HS-5 (cell line): ENCODE data around the gene ARHGAP26.
"Not testable (repeated sequence)": the region's sequence is repeated elsewhere in the genome, so short reads cannot be mapped to it uniquely, and the experiment has no call there.

Source experiments
- DNase-seq: peaks from one replicate; pipeline ENCODE4 v3.0.0-alpha.2; 2012; ENCODE audit warnings: low read depth

Gene ARHGAP26

DNA sequence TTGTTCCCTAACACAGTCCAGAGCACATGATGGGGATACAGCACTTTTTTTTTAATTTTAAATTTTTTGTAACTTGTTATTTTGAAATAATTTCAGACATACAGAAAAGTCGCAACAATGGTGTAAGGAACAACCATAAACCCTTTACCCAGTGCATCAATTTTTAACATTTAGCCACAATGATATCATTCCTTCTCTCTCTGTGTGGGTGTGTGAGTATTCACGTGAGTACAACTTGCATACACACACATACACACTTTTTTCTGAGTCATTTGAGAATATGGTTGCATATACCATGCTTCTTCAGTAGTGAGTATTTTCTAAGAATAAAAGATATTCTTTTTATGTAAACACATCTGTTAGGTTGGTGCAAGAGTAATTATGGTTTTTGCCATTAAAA, 135.2 kb downstream of the ARHGAP26 start:
- DNase-seq: no peak

DNA sequence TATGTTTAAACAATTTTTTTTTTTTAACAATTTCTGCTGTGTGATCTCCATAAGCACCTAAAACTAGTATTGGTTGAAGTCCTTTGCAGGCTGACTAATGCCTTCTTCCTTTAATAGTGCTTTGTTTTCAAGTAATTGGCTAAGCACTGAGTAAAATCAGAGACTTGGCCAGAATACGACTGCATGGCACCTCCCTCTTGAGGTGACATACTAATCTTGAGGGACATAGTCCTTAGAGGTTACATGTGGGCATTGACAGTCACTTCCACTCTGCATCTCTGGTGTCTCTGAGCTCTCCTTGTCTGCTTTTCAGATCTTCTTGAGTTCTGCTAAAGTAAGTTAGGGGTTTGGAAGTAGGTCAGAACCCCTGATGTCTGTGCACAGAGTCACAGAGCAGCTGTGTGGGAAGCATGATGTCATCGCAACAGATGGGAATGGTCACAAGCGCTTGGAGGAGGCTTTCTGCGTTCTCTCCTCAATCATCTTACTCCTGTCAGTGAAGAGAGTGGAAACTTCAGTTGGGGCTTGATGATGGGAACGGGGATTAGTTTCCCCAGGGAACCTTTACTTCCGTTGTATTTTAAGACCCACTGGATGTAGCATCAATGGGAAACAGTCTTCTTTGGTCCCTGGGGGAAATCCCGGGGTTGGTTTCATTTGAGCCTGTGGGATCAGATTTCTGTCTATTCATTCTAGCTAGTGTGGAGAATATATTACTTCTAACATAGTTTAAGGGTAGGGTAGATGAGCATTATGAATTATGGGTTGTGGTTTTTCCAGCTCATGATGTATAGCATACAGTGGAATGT, 136.9 kb downstream of the ARHGAP26 start:
- DNase-seq: no peak

DNA sequence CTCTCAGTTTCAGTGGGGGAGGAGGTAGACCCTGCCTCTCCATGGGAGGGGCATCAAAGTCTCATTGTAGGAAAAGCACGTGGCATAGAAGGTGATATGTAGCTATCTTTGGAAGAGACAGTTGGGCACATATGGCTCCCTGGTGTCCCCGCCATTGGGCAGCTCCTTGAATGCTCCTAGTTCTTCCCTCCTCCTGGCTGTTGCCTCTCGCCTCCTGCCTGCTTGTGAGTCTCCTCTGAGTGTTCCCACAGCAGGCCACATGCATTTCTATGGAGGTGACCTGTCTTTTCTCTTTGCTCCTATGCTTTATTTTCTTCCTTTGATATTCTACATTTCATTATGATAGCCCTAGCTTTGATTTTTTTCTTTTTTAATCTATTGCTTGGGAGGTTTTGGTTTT, 138.5 kb downstream of the ARHGAP26 start:
- DNase-seq: no peak

DNA sequence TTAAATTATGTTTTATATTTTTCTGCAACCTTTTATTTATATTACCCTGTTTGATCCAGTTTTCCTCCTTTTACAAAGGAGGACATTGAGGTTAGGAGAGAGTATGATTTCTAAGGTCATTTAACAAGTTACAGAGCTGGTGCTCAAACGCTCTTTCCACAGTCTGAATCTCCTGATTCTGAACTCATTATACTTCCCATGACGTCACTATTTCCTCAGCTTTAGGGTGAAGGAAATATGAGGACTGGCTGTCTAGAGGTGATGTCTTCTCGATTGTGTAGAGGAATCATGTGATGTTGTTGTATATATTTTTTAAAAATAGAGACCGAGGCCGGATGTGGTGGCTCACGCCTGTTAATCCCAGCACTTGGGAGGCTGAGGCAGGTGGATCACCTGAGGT, 140.0 kb downstream of the ARHGAP26 start:
- no peak for DNase-seq

DNA sequence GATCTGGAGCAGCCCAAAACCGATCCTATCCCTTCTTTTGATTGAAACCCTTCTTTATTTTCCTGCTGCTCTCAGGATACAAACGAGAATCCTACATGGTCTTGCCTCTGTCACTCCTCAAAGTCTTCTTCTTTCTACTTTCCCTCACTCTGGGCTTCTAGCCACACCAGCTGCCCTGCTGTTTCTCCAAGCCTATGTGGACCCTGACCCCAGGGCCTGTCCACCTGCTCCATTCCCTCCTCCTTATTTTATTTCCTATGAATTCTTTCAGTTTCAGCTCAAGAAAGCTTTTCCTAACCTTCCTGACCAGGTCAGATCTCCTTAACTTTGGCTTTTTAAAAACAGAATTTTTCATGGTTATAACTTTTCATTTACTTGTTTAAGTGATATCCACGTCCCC, 141.0 kb downstream of the ARHGAP26 start:
- DNase-seq: no peak

DNA sequence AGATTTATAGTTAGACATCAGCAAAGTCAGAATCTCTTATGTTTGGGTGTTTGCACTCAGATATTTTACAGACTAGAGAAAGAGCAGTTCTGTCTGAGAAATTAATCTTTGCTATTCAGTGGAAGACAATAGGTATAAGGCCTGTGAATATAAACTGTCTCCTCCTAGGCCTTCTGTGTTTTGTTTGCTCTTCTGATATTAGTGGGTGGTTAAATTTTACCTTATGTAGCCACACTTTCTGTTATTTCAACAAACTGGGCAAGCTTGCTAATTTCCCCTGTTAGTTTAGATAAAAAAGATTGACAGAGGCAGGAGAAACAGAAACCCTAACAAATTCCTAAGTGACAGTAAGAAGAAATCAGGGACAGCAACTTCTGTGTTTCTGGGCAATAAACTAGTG, 141.6 kb downstream of the ARHGAP26 start:
- no peak for DNase-seq

DNA sequence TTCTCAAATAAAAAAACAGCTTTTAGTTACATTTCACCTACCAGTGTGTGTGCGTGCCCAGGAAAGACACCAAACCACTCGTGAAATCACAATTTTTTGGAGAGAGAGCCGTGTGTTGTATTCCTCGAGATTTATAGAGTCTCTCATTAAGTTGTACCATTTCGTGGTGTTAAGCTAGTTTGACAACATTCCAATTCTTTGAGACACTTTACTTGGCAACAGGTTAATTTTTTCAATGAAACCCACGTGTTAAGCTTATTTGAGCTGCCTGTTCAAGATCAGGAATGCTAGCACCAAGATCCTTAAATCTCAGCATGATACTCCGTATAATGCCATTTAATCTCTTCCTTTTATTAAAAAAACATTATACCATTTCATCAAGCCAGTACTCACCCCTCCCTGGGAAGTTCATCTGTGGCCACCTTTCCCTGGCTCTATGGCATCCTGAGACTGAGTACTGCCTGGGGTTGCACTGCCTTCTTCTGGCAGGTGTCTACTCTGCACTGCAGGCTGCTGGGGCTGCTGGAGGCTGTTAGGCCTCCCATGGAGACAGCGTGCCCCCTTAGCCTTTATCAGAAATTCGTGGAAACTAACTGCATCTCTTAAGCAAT, 143.7 kb downstream of the ARHGAP26 start:
- no peak for DNase-seq

DNA sequence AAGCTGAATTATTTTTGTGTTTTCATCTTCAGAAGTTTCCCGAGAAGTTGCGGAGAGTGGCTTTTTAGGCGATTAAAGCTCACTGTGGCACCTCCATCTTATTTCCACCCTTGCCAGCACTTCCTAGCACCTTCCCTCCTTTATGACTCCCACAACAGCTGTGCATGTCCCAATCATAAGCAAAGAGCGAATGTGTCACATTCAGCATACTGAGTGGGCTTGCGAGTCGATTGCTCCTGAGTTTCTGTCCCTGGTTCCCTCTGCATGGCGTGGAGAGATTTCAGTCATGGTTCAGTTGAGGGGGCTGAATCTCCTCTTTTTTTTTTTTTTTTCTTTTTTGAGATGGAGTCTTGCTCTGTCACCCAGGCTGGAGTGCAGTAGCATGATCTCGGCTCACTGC, 144.9 kb downstream of the ARHGAP26 start:
- DNase-seq: no peak

DNA sequence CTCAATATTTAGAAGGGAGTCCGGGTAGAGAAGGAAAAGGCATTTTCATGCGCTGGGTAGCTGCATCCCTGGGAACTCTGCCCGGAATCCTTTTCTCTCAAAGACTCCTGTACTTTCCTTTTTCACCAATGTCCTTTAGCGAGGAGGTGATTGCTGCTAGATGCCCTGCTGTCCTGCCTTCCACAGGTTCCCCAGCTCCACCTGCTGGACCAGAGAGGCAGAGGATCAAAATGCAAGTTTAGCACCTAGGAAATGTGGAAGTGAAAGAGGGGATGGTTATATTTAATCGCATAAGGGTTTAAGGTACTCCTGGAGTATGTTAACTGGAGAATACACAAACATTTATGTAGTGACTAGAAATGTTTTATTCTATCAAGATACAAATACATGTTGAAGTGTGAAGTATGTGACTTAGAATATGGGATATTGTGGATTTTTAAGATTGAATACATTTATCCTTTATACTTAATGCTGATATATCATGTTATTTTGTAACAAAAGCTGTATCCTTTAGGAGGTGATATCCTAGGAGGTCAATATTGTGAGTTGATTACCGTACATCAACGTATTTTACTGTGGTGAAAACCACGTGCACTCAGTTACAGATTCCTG, 145.7 kb downstream of the ARHGAP26 start:
- no peak for DNase-seq

DNA sequence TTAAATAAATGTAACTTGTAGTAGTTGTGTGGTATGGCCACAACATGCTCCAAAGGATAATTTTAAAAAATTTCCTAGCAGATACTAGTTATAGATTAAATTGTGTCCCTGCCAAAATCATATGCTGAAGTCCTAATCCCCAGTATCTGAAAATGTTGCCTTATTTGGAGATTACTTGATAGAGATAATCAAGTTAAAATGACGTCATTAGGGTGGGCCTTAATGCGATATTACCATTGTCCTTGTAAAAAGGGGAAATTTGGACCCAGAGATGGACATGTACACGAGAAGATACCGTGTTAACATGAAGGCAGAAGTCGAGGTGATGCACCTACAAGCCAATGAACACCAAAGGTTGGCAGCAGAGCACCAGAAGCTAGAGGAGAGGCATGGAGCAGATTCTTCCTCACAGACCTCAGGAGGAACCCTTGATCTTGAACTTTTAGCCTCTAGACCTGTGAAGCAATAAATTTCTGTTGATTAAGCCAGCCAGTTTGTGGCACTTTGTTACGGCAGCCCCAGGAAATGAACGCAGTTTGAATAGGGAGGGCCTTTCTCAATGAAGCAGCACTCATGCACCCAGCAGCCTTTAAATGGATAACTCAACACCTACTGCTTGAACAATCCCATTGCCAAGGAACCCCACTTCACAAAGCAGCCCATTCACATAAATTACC, 148.9 kb downstream of the ARHGAP26 start:
- DNase-seq: no peak

DNA sequence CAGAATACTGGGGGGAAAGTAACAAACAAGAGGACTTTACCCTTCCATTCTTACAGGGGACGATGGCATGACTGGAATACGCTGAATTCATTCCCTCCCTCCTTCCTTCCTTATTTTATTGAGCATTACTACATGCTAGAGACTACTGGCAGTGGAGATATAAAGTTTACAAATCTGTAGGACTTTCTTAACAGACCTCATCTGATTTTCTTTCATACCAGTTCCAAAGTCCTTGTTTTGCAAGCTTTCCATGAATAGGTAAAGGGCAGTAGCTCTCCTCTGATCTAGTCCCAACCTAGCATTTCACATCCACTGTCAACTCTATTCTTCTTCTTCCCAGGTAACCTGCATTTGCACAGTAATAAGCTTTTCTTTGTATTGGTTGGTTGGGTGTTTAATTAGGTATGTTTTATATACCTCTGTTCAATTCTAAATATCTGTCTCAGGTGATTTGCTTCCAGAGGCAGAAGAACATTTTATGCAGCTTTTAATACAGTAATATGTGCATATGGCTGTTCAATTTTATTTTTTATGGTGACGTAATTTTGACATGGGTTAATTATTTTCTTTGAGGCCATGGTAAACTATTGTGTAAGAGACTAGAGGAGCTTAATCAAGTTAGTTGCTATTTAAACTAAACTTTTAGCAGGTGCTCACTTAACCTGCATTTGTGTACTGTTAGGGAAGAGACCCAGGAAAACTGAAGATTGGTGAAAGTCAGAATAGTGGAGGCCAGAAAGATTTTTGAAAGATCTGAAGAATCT, 150.9 kb downstream of the ARHGAP26 start:
- no peak for DNase-seq

DNA sequence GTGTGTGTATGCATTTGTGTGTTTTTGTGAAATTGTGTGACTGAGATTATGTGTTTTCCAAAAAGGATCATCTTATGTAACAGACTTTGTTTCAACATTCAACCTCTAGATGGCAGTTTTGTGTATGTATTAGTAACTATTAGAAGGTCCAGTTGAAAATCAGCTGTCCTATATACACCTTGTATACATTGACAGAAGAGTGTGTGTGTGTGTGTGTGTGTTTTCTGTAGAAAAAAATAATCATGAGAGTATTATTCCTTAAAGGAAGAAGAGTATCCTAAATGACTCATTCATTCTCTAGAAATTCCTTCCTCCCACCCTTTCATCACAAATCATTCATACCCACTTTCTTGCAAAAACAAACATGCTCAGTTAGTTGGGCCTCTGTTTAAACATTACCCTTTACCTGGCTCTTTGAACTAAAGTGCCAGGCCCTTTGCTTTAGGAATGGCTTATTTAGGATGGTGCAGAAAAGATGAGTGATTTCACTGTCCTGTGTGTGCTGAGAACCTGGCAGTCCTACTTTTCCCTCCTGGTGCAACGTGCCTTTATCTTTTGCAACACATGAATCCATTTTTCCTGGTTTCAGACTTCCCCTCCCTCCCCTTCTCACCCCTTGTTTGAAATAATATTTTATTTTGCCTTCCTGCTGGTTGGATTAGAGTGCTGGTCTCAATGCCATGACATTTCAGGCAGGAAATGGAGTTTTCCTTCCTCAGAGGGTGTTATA, 152.2 kb downstream of the ARHGAP26 start:
- DNase-seq: no peak

DNA sequence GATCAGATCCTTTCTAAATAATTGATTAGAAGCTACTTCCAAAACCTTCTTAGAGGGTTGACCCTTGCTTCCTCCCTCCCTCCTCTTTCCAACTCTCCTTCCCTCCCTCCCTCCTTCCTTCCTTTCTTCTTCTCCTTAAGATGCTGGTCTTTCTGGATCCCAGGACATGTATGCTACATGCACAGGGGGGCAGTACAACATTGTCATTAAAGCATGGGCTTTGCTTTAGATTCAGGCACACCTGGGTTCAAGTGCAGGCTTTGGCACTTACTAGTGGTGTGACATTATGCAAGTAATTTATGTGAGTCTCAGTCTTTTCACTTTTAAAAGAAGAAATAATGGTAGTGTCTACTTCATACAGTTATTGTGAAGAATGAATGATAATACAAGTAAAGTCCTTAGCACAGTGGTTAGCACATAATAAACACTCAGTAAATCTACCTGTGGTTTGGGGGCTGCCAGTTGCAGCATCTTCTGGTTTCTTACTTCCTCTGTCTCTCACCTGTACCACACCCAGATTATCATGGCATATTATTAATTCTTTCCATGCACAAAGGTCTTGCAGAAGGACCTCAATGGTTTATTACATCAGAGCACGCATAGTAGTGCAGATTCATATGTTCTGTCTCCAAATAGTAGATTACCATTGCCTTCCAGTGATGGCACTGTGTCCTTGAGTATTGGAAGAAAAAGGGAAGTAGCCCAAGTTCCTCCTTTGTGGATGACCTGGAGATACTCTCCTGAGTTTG, 154.1 kb downstream of the ARHGAP26 start:
- no peak for DNase-seq

DNA sequence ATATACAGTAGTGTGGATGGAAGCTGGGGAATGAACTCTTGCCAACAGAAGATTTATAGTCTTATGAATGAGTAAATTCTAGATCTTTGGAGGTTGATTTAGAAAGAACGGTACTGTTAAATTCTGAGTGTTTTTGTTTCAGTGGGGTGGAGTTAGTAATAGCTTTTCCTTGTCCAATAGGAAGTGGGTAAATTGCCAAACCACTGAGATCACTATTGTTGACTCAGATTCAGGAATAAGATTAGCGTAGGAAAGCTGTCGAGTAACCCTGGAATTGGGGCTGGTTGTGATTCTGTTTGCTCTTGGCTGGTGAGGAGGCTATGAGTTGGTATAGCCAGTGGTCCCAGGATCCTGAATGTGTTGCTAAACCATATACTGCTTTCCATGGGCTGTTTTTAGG, 155.6 kb downstream of the ARHGAP26 start:
- peak; percentile 65 for DNase-seq

DNA sequence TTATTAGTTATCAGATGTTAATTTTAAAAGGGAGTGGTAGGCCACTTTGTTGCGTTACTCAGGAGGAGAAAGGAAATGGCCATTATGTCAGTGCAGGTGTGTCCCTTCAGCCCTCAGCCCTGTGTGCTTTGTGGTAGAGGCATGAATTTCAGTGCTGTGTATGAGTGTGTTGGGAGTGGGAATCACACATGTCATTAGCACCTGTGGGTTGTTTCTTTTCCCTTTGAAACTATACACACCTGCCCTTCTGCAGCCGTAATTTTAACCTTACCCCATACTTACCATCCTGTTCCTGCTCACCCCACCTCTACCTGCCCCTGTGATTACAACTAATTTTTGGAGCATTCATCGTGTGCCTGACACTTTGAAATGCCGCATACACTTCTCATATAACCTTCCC, 156.4 kb downstream of the ARHGAP26 start:
- no peak for DNase-seq

DNA sequence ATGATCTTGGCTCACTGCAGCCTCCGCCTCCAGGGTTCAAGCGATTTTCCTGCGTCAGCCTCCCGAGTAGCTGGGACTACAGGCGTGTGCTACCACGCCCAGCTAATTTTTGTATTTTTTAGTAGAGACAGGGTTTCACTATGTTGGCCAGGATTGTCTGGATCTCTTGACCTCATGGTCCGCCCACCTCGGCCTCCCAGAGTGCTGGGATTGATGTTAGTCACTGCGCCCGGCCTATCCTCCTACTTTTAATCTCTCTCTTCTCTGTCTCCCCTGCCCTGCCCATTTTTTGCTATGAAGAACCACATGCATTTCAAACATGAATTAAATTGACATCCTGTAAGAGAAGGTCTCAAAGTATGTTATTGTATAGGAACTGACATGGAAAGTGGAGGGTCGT, 158.8 kb downstream of the ARHGAP26 start:
- not testable (repeated sequence) for DNase-seq

DNA sequence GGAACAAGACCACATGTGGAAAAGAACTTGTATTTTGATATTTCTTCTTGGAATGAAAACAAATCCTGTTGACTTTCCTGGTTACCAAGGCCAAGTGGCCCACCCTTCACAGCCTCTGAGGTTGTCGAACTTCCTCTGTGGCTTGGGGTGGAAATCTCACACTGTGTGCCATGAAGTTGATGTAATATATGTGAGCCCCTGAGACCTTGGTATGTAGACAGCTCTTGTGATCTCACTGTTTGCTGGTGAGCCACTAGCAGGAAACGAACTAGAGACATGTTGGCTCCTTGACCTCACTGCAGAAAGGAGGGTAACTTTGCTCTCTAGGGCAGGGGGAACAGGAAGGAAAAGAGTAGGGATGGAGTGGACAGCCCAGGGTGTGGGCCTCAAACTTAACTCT, 159.4 kb downstream of the ARHGAP26 start:
- no peak for DNase-seq

DNA sequence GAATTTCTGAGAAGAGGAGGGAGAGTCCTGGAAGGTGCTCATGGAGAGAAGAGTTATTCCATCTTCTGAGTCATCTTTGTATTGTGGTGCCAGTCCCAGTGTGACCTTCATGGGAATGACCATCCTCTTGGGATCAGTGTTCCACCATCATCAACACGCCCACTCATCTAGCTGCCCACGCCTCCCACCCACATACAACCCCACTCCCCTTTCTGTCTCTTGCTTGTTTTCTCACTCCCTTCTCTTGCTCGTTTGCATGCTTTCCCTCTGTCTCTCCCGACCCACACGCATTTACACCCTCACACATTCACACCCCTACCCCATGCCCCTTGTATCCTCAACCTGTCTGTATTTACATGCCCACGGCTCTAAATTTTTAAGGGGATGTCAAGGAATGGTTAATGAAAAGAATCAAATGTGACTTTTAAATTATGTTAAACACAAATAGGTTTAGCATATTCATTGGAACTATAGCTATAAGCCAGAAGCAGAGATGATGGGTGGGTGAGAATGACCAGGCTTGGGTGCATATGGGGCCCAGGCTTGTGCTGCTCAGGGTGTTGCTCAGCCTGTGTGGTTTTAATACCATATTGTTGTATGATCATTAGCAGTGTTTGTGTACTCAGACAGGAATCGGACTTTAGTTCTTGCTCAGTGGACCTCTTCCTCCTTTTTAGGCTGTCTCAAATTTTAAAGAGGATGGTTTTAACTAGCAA, 160.4 kb downstream of the ARHGAP26 start:
- no peak for DNase-seq

DNA sequence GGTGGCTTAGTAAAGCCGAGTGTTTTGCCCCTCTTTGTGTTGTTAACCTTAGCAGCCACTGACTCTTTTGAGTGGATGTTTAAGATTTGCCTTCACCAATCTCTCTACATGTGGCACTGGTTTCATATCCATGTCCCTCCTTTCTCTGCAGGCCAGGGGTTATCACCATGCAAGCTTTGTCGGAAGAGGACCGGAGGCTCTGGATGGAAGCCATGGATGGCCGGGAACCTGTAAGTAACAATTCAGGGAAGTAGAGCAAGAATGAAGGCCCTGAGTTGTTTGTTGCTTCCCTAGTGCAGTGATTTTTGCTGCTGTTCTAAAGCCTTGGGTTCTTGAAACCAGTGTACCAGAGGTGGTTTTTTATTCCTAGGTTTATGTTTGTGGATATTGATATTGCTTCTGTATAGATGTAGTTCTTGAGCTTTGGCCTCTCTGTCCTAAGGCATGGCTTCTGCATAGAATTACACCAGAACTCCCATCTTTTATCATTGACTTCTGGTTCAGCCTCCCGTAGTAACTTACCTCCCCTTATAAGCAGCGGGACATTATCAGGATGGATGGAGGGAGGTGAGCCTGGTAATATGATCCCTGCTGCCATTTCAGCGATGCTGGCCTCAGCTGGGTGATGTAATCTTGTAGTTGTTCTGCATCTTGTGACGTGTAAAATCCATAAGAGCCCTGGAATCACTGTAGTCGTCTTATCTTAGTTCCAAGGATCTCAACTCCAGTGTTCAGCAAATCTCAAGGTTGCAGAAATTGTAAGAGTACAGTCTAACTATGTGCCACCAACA, 161.9 kb downstream of the ARHGAP26 start:
- no peak for DNase-seq
